B cell (primary cell): ENCODE data around the gene SYT6. TPM values are rescaled to one million over a fixed set of nuclear protein-coding genes. Genes with fewer than 3 reads are reported as not detected.

ENCODE experiments used
- ATAC-seq: fragments of 200-7000 bp; cut with Tn5 transposase; one replicate; pipeline ENCODE4 v1.10.0; 2021; ENCODE audit warnings: low read depth, mild to moderate bottlenecking, moderate number of reproducible peaks, moderate library complexity
- CTCF ChIA-PET: fragments of 350-600 bp; sonication (Branson Sonifier 250); formaldehyde crosslinking; loops from one replicate; lab custom pipeline; 2021; ENCODE audit warnings: antibody characterized with exemption, inconsistent platforms; lab: Charles Lee
- POLR2A ChIA-PET: fragments of 350-600 bp; sonication (Branson Sonifier 250); formaldehyde crosslinking; loops from one replicate; lab custom pipeline; 2021; ENCODE audit warnings: antibody characterized with exemption; lab: Charles Lee
- DNase-seq: peaks from one replicate; pipeline ENCODE4 v3.0.0; 2013
- H2AFZ ChIP-seq: 2 replicates; pipeline ENCODE4 v1.6.1; 2012; ENCODE audit warnings: mild to moderate bottlenecking, low read depth, low read length; ENCODE audit not compliant: insufficient read depth, poor library complexity, severe bottlenecking
- H3K27ac ChIP-seq, 2 donors: 1 replicate in 1 of 2; 2 replicates in 1 of 2; pipeline ENCODE4 v1.5.1; 2012 to 2013; ENCODE audit warnings: low read length in 2 of 2, mild to moderate bottlenecking in 2 of 2, moderate library complexity in 1 of 2
- H3K27me3 ChIP-seq, 4 experiments: fragments of 200-600 bp in 1 of 4; sonication (generic) in 1 of 4; replicated peaks in 1 of 4; 1 replicate in 2 of 4; 2 replicates in 2 of 4; pipeline versions ENCODE4 v1.6.1 to v1.7.0; 2013 to 2016; ENCODE audit warnings: low read length in 3 of 4, mild to moderate bottlenecking in 2 of 4, mixed read lengths in 1 of 4, moderate library complexity in 1 of 4; ENCODE audit not compliant: insufficient read depth in 4 of 4, control insufficient read depth in 3 of 4; ENCODE audit errors: control extremely low read depth in 1 of 4
- H3K36me3 ChIP-seq, 2 experiments: replicated peaks in 1 of 2; 1 replicate in 1 of 2; 2 replicates in 1 of 2; pipeline versions ENCODE4 v1.6.1 to v1.7.1; 2013; ENCODE audit warnings: low read length in 1 of 2; ENCODE audit not compliant: insufficient read depth in 2 of 2, control insufficient read depth in 1 of 2; ENCODE audit errors: control extremely low read depth in 1 of 2, extremely low read depth in 1 of 2
- H3K4me1 ChIP-seq, 2 donors: fragments of 200-600 bp in 1 of 2; sonication (generic) in 1 of 2; 1 replicate in 1 of 2; 2 replicates in 1 of 2; pipeline versions ENCODE4 v1.5.1 to v1.6.1; 2013 to 2017; ENCODE audit warnings: low read length in 2 of 2; ENCODE audit not compliant: control insufficient read depth in 2 of 2, insufficient read depth in 2 of 2
- H3K4me2 ChIP-seq: replicated peaks from 2 replicates; pipeline ENCODE3; 2012; ENCODE audit warnings: mild to moderate bottlenecking, low read depth, low read length; ENCODE audit not compliant: poor library complexity, severe bottlenecking
- H3K4me3 ChIP-seq, 5 experiments: fragments of 200-600 bp in 1 of 5; sonication (generic) in 1 of 5; 1 replicate in 3 of 5; 2 replicates in 2 of 5; pipeline versions ENCODE4 v1.5.1 to v1.7.0; 2011 to 2016; ENCODE audit warnings: low read length in 4 of 5, mild to moderate bottlenecking in 4 of 5, low read depth in 2 of 5, control low read depth in 1 of 5, moderate library complexity in 1 of 5; ENCODE audit not compliant: insufficient read depth in 1 of 5; ENCODE audit errors: control extremely low read depth in 1 of 5, extremely low read depth in 1 of 5
- H3K79me2 ChIP-seq: fragments of 200-600 bp; sonication (generic); one replicate; pipeline ENCODE4 v1.6.0; 2016; ENCODE audit warnings: low read length; ENCODE audit not compliant: control insufficient read depth, insufficient read depth
- H3K9ac ChIP-seq: fragments of 200-600 bp; sonication (generic); 2 replicates; pipeline ENCODE4 v1.6.1; 2017; ENCODE audit warnings: mild to moderate bottlenecking, low read length, moderate library complexity
- H3K9me3 ChIP-seq, 3 donors: one replicate each; pipeline versions ENCODE4 v1.6.1 to v1.7.1; 2013; ENCODE audit warnings: low read length in 2 of 3; ENCODE audit not compliant: control insufficient read depth in 2 of 3, insufficient read depth in 1 of 3; ENCODE audit errors: control extremely low read depth in 1 of 3
- H4K20me1 ChIP-seq: 2 replicates; pipeline ENCODE4 v1.6.0; 2012; ENCODE audit warnings: mild to moderate bottlenecking, low read length; ENCODE audit not compliant: insufficient read depth, control insufficient read depth, poor library complexity, severe bottlenecking
- H3K27ac Mint-ChIP-seq: one replicate; pipeline ENCODE4 v1.8.0; 2021; ENCODE audit warnings: mixed read lengths
- H3K27me3 Mint-ChIP-seq: one replicate; pipeline ENCODE4 v1.8.0; 2021; ENCODE audit warnings: mixed read lengths
- H3K4me1 Mint-ChIP-seq: one replicate; pipeline ENCODE4 v1.8.0; 2021; ENCODE audit warnings: mixed read lengths
- H3K4me3 Mint-ChIP-seq: one replicate; pipeline ENCODE4 v1.8.0; 2021; ENCODE audit warnings: mixed read lengths
- H3K9me3 Mint-ChIP-seq: one replicate; pipeline ENCODE4 v1.8.0; 2022; ENCODE audit warnings: mixed read lengths; ENCODE audit not compliant: insufficient read depth
- EZH2 ChIP-seq: IDR thresholded peaks from 2 replicates; pipeline ENCODE4 v1.6.1; 2012; ENCODE audit warnings: borderline replicate concordance, low read depth, mild to moderate bottlenecking, moderate library complexity, low read length; ENCODE audit not compliant: insufficient read depth, poor library complexity, severe bottlenecking
- WGBS: methylation state at CpG from one replicate; pipeline ENCODE4 v1.1.5; 2013; ENCODE audit warnings: missing lambda C conversion rate; ENCODE audit not compliant: insufficient coverage; 5-methylcytosine and 5-hydroxymethylcytosine counted together
- intact Hi-C: fragments of 100-400 bp; cut with micrococcal nuclease; formaldehyde crosslinking; loops from one replicate; pipeline ENCODE4 v1.10.0; 2022
- polyA plus RNA-seq: library from polyadenylated mRNA; depleted of rRNA; stranded (reverse); fragments of >200 nt; gene quantifications from 2 replicates; pipeline ENCODE4 v1.2.3, GENCODE V29; 2012
- total RNA-seq, 2 donors: library from RNA; stranded (reverse); fragments of 120-200 nt in 1 of 2; gene quantifications; 1 replicate in 1 of 2; 2 replicates in 1 of 2; pipeline versions ENCODE4 v1.2.3 to v1.2.4, GENCODE V29; 2013 to 2022
- TF ChIP-seq, protein P1 (sequence below): fragments of 200-600 bp; IDR thresholded peaks from one replicate; pipeline ENCODE4 v1.8.0; 2022; ENCODE audit warnings: antibody characterized with exemption, mild to moderate bottlenecking

The SYT6 gene
- total and polyA plus RNA-seq, 2 donors (not counting 1 experiment from before 2014, with no cell fraction given): not detected

GRCh38 chr1:114113411-114114184 lies 40.1 kb downstream of the SYT6 start:
- Mint-ChIP-seq H3K4me3 (no peak overlapping the region), H3K4me1 (no peaks in the 10 kb centered on the region), H3K27ac (no peak overlapping the region), H3K27me3 (peaks cover 8% of the 10 kb centered on the region), H3K9me3 (no peaks in the 10 kb centered on the region)
- H3K4me1 ChIP-seq: no peaks in the 10 kb centered on the region
- no peak overlapping the region for H3K27ac ChIP-seq
- no peak overlapping the region for H3K9ac ChIP-seq
- WGBS: 17% methylated on average over 9 of the region's 10 CpGs
- TF ChIP-seq EZH2: no peak
- TF ChIP-seq, protein P1, sequence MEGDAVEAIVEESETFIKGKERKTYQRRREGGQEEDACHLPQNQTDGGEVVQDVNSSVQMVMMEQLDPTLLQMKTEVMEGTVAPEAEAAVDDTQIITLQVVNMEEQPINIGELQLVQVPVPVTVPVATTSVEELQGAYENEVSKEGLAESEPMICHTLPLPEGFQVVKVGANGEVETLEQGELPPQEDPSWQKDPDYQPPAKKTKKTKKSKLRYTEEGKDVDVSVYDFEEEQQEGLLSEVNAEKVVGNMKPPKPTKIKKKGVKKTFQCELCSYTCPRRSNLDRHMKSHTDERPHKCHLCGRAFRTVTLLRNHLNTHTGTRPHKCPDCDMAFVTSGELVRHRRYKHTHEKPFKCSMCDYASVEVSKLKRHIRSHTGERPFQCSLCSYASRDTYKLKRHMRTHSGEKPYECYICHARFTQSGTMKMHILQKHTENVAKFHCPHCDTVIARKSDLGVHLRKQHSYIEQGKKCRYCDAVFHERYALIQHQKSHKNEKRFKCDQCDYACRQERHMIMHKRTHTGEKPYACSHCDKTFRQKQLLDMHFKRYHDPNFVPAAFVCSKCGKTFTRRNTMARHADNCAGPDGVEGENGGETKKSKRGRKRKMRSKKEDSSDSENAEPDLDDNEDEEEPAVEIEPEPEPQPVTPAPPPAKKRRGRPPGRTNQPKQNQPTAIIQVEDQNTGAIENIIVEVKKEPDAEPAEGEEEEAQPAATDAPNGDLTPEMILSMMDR: no peak
- no peak overlapping the region for H3K4me2 ChIP-seq
- H4K20me1 ChIP-seq: no peaks in the 10 kb centered on the region
- no peak overlapping the region for H3K4me3 ChIP-seq
- POLR2A ChIA-PET: no interaction called here
- H3K79me2 ChIP-seq: no peaks in the 10 kb centered on the region
- ATAC-seq (no peak), DNase-seq (no peak)
- H3K36me3 ChIP-seq: no peaks in the 10 kb centered on the region
- intact Hi-C loops: no loop called here
- H2AFZ ChIP-seq: no peak overlapping the region
- no peaks in the 10 kb centered on the region for H3K9me3 ChIP-seq
- peaks cover 0 to 2% (median 0%) of the 10 kb centered on the region in 4 experiments for H3K27me3 ChIP-seq
- CTCF ChIA-PET: no interaction called here

GRCh38 chr1:114112775-114113174 lies 40.9 kb downstream of the SYT6 start:
- TF ChIP-seq, protein P1: no peak
- TF ChIP-seq EZH2: no peak
- Mint-ChIP-seq H3K9me3 (no peaks in the 10 kb centered on the region), H3K27me3 (peaks cover 13% of the 10 kb centered on the region), H3K4me3 (no peak overlapping the region), H3K4me1 (no peaks in the 10 kb centered on the region), H3K27ac (no peak overlapping the region)
- Histone ChIP-seq H3K36me3 (no peaks in the 10 kb centered on the region), H3K9ac (no peak overlapping the region), H3K9me3 (no peaks in the 10 kb centered on the region), H3K4me2 (no peak overlapping the region), H3K4me1 (no peaks in the 10 kb centered on the region), H4K20me1 (no peaks in the 10 kb centered on the region), H3K27me3 (no peaks in the 10 kb centered on the region), H3K79me2 (no peaks in the 10 kb centered on the region), H2AFZ (no peak overlapping the region), H3K4me3 (no peak overlapping the region), H3K27ac (no peak overlapping the region)
- ATAC-seq (no peak), DNase-seq (no peak)
- ChIA-PET CTCF (no interaction called here), POLR2A (no interaction called here)
- intact Hi-C loops: no loop called here
- 34% methylated on average over 4 of the region's 4 CpGs for WGBS
